DMS53 (cell line): Measurements from ENCODE around the gene SMARCD1.
"Not testable (repeated sequence)": the region's sequence is repeated elsewhere in the genome, so short reads cannot be mapped to it uniquely, and the experiment has no call there.

ENCODE experiments used
- DNase-seq: peaks from one replicate; lab custom pipeline; 2025; lab: John Stamatoyannopoulos, UW

The SMARCD1 gene

DNA sequence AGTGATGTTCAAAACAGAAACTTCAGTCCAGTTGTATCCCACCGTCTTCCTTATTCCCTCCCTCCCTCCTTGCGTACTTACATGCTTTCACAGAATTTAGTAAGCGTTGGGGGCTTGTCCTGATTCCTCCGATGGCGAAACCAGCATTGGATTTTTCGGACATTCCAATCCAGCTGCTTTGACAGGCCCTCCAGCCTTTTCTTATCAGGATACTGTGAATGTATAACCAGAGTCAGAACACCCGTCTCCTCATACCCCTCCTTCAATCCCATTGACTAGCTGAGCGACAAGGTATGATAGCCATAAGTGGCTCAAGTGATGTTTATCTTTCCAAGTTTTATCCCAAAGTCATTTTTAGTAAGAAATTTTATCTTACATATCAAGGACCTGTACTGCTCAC, 57.9 kb downstream of the SMARCD1 start:
- DNase-seq = no peak

- no peak for DNase-seq
Observed at GRCh38 chr12:50145439-50145838, 60.3 kb downstream of the SMARCD1 start.

- DNase-seq = no peak
Observed at GRCh38 chr12:50147281-50147680, 62.1 kb downstream of the SMARCD1 start.

DNA sequence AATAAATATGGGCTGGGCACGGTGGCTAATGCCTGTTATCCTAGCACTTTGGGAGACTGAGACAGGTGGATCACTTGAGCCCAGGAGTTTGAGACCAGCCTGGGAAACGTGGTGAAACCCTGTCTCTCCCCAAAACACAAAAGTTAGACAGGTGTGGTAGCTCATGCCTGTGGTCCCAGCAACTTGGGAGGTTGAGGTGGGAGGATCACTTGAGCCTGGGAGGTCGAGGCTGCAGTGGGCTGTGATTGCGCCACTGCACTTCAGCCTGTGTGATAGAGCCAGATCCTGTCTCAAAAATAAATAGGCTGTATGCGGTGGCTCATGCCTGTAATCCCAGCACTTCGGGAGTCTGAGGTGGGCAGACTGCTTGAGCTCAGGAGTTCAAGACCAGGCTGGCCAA, 62.9 kb downstream of the SMARCD1 start:
- not testable (repeated sequence) for DNase-seq

- no peak for DNase-seq
Observed at GRCh38 chr12:50149311-50149710, 64.2 kb downstream of the SMARCD1 start.
